HG03565 (cell line): Measurements from ENCODE around the gene FDPS.
"Not testable (repeated sequence)": the region's sequence is repeated elsewhere in the genome, so short reads cannot be mapped to it uniquely, and the experiment has no call there.

Experiments used
- ATAC-seq: cut with Tn5 transposase; IDR thresholded peaks from one replicate; pipeline ENCODE4 v1.9.1; 2021; ENCODE audit warnings: mild to moderate bottlenecking, moderate library complexity; ENCODE audit not compliant: unreplicated experiment

FDPS gene

DNA sequence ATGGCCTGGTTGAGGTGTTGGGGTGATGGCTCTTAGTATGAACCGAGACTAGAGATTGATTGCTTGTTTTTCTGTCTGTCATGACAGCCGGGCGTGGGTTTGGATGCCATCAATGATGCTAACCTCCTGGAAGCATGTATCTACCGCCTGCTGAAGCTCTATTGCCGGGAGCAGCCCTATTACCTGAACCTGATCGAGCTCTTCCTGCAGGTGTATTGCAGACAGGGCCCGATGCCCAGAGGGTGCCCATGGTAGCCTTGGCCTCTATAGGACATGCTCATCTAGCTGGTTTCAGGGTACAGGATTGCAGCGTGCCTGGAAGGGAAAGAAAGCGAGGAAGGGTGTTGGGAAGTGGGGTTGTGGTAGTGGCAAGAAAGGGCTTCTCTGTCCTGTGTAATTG is 9.4 kb downstream of the FDPS start:
- no peak for ATAC-seq

DNA sequence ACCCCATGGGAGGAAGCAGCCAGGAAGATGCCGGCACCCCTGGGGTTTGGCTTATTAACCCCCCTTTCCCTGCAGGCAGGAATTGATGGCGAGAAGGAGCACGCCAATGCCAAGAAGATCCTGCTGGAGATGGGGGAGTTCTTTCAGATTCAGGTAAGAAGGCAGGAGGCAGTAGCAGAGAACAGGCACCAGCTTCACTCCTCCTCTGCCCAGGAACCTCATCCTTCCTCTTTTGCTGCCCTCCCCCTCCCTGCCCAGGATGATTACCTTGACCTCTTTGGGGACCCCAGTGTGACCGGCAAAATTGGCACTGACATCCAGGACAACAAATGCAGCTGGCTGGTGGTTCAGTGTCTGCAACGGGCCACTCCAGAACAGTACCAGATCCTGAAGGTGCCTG is 10.9 kb downstream of the FDPS start:
- ATAC-seq = no peak

DNA sequence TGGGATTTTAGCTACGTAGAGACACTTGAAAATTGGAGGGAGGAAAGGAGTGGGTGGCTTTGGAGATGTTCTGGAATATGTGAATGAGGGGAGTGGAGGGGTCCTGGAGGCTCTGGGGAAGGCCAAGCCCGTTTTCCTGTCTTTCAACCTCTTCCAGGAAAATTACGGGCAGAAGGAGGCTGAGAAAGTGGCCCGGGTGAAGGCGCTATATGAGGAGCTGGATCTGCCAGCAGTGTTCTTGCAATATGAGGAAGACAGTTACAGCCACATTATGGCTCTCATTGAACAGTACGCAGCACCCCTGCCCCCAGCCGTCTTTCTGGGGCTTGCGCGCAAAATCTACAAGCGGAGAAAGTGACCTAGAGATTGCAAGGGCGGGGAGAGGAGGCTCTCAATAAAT is 11.6 kb downstream of the FDPS start:
- no peak for ATAC-seq

DNA sequence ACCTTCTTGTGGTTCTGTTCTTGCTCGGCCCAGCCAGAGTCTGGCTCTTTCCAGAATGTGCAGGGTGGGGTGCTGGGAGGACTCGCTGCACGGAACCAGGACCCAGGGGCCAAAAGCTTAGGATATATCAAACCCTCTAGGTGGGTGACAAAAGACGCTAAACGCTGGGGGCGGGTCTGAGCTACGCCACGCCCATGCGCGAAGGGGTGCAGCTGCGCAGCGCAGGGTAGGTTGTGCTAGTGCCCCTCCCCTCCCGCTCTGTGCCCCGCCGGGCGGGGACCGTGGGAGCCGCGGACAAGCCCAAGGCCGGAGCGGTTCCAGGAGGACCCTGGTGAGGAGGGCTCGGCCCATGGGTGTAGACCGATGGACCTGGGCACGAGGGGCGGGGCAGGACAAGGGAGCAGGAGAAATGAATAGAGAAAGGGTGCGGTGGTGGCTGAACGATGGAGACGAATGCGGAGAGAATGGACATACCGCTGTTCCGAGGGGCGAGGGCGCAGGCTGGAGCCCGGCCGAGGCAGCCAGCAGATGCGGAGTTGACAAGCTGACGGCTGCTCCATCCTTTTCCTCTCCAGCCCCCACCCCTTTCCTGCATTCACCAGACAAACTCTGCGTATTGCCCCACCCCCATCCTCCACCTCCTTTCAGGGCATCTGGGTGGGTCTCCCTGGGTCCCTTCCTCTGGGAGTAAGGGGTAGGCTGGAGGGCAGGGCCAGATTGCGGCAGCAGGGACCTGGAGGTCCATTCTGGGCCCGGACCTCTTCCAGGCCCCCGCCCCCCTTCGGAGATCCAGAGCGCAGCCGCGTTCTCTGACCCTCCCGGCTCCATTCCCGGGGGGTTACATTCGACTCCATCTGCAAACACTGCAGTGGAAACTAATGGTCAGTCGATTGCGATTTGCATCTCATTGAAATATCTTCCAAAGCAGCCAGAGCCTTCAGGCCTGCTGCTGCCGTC is 12.3 kb downstream of the FDPS start, which contains the start of gene RUSC1:
Gene RUSC1, plus strand, starts transcription at position 234 of the 957 bp plus-strand sequence. CDS start 880 bp downstream, outside the sequence.
- no peak for ATAC-seq

DNA sequence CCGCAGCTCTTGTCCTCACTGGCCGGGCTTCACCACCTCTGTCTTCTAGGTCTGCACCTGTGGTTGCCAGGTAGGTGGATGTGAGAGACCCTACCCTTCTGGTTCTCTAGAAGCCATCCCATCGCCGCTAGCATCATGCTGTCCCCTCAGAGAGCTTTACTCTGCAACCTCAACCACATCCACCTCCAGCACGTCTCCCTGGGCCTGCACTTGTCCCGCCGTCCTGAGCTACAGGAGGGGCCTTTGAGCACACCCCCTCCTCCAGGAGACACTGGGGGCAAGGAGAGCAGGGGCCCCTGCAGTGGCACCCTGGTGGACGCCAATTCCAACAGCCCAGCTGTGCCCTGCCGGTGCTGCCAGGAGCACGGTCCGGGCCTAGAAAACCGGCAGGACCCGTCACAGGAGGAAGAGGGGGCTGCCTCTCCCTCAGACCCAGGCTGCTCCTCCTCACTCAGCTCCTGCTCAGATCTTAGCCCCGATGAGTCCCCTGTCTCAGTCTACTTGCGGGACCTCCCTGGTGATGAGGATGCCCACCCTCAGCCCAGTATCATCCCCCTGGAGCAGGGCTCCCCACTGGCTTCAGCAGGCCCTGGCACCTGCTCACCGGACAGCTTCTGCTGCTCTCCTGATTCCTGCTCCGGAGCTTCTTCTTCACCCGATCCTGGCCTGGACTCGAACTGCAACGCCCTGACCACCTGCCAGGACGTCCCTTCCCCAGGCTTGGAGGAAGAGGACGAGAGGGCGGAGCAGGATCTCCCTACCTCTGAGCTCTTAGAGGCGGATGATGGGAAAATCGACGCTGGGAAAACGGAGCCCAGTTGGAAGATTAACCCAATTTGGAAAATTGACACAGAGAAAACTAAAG is 13.2 kb downstream of the FDPS start:
- no peak for ATAC-seq

DNA sequence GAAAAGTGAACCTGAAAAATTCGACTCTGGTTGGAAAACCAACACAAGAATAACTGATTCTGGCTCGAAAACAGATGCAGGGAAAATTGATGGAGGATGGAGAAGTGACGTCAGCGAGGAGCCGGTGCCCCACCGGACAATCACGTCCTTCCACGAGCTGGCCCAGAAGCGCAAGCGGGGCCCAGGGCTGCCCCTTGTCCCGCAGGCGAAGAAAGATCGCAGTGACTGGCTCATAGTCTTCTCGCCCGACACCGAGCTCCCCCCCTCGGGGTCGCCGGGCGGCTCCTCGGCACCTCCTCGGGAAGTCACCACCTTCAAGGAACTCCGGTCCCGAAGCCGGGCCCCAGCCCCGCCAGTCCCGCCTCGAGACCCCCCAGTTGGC is 13.9 kb downstream of the FDPS start:
- no peak for ATAC-seq

DNA sequence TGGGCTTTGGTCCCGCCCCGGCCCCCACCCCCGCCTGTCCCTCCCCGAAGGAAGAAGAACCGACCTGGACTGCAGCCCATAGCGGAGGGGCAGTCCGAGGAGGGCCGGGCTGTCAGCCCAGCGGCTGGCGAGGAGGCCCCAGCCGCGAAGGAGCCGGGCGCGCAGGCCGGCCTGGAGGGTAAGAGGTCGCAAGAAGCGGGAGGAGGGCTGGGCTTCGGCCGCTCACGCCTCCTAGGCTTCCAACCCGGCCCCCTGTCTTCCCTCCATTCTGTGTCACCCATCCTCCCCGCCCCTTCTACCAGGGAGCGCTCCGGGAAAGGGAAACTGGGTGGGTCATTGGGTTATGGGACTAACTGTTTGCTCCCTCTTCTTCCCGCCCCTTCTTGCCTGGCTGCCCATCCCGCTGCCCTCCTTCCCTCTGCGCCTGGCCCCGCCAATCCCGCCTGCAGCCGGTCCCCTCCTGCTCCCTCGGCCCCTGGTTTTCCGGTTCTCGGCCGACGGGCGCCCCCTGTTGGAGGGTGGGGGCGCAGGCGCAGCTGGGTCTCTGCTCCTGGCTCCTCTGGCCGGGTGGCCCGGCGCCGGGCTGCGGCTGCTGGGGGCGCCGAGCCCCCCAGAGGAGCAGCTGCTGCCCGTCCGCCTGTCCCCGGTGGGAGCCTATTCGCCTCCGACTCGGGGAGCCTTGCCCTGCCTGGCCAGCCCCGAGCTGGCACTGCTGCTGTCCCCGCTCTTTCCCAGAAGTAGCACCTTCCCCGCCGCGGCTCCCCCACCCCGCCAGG is 14.5 kb downstream of the FDPS start:
- ATAC-seq = peak; percentile 34

DNA sequence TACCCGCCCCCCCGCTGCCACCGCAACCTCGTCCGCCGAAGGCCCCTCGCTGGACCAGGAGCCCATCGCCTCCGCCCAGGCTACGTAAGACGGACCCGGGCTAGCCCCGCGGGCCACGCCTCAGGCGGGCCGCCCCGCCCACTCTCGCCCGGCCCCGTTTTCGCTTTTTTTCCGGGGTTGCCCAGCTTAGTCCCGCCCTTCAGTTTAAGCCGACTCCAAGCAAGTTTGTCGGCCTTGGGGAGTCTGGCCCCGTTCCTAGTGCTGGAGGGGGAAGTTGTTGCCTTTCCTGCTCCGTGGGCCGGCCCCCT is 15.0 kb downstream of the FDPS start:
- ATAC-seq = peak; percentile 21

DNA sequence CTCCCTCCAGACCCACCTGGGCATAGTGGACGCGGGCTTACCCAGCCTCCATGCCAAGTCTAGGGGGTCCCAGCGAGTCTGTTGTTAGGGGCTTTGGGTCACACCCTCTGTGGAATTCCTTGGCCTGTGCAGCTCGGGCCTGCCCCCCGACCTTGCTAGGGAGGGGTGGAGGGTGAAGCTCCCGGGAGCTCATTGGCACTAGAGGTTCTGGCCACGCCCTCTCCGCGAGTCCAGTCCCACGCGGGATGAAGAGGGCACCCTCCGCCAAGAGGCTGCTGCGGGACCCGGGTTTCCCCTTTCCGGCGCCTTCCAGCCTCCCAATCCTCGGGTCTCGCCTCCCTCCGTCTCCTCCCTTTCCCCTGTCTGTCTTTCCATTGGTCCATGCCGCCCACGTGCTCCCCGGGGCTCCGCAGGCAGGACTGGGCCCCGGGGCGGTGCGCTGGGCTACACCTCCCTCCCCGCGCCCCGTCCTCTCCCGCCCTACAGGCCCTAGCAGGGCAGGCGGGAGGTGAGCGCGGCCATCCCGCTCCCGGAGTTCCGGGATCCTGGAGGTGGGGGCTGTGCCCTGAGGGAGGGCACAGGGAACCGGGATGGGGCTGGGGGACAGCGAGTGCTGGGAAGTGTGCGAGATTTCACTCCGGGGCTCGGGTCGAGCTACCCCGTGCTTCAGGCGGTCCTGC is 15.5 kb downstream of the FDPS start:
- ATAC-seq = peak; percentile 32

DNA sequence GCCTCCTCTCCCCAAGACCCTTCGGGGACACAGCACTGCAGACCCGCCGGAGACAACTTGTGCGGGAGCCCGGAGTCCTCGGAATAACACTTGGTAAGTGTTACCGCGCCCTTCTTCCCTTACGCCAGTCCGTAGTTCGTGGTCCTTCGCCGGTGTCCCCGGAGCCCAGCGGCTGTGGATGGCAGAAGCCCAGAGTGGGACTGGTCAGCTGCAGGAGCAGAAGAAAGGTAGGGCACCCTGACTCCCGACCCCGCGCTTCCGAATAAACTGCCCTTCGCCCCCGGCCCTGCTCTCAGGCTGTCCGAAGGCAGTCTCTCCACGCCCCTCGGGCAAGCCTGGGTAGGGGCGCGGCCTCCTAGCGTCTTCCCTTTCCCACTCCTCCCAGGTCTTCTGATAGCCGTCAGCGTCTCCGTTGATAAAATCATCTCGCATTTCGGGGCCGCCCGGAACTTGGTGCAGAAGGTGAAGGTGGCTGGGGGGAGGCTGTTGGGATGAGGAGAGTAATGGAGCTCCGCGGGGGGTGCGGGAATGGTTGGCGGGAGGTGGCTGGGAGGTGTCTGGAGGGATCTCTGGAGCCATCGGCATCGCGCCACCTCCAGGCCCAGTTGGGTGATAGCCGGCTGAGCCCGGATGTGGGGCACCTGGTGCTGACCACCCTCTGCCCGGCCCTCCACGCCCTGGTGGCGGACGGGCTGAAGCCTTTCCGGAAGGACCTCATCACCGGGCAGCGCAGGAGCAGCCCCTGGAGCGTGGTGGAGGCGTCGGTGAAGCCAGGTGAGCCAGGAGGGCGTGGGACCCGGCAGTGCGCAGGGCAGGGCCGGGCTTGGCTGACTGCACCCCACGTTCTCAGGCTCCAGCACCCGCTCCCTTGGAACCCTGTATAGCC is 16.3 kb downstream of the FDPS start:
- ATAC-seq = no peak

DNA sequence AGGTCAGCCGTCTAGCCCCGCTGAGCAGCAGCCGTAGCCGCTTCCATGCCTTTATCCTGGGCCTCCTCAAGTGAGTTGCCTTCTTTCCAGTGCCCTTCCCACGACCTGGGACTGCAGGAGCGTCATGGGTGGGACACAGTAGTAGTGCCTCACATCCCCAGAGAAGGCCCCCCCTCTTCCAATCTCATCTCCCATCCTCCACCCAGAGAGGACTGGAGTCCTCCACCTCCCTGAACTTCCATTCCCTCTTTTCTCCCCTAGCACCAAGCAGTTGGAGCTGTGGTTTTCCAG is 16.9 kb downstream of the FDPS start:
- no peak for ATAC-seq

DNA sequence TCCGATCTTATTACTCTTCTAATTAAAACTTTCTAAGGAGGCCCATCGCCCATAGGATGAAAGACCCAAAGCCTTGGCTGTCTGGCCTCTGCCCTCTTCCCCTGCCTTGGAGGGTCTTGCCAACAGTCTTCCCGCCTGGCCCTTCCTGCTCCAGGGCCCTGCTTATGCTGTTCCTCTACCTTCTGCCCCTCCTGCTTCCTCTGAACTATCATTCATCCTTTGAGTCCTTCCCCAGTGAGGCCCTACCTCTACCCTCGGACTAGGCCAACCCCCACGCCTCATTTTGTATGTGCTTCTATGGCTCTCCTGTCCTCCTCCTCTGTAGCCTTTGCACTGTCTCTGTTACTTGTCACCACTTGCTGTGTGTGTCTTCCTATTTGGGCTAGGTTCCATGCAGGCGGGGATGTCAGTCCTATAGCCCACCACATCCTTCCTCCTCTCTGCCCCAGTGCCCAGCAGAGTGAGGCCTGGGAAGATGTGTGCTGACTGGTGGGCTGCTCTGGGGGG is 17.4 kb downstream of the FDPS start:
- no peak for ATAC-seq

DNA sequence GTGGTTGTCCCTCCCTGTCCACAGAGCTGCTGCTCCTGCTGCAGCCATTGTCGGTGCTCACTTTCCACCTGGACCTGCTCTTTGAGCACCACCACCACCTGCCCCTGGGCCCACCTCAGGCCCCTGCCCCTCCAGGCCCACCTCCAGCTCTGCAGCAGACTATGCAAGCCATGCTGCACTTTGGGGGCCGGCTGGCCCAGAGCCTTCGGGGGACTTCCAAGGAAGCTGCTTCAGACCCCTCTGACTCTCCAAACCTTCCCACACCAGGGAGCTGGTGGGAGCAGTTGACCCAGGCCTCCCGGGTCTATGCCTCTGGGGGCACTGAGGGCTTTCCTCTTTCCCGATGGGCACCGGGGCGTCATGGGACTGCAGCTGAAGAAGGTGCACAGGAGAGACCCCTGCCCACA is 18.0 kb downstream of the FDPS start:
- ATAC-seq = no peak

DNA sequence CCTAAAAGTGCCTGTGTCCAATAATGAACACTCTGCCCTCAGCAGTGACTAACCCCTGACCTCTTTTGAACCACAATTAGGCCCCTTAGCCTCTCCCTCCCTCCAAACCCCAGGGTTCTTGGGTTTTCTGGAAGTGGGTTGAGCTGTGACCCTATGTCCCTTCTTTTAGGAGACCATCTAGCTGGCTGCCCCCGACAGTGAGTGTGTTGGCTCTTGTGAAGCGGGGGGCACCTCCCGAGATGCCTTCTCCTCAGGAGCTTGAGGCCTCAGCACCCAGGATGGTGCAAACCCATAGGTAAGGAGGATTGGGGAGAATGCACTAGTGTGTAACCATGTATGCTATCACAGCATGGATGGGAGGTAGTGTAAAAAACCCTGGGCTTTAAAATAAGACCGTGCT is 19.3 kb downstream of the FDPS start:
- ATAC-seq = no peak

DNA sequence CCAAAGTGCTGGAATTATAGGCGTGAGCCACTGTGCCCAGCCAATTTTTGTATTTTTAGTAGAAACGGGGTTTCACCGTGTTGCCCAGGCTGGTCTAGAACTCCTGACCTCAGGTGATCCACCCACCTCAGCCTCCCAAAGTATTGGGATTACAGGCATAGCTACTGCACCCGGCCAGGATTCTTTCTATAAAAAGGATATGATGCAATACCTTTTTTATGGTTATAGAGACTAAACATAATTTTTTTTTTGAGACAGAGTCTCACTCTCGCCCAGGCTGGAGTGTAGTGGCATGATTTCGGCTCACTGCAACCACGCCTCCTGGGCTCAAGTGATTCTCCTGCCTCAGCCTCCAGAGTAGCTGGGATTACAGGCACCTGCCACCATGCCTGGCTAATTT is 20.2 kb downstream of the FDPS start:
- ATAC-seq = not testable (repeated sequence)

DNA sequence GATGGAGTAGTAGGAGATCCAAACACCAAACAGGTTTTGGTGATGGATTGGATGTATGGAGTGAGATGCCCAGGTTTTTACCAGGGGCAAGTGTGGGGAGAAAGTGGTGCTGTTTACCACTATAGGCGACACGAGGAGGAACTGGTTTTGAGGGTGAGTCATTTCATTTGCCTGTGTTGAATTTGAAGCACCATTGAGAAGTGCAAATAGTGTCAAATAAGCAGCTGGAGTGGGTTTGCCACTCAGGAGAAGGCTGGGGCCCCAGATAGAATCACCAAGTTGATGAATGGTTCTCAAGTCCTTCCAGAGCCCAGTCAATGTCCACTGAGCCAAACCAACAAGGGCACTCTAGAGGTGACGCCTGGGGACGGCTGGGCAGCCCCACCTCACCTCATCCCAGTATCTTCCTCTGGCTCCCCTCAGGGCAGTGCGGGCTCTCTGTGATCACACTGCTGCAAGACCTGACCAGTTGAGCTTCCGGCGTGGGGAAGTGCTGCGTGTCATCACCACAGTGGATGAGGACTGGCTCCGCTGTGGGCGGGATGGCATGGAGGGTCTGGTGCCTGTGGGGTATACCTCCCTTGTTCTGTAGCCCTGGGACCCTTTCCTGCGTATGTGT is 21.4 kb downstream of the FDPS start:
- ATAC-seq = no peak

DNA sequence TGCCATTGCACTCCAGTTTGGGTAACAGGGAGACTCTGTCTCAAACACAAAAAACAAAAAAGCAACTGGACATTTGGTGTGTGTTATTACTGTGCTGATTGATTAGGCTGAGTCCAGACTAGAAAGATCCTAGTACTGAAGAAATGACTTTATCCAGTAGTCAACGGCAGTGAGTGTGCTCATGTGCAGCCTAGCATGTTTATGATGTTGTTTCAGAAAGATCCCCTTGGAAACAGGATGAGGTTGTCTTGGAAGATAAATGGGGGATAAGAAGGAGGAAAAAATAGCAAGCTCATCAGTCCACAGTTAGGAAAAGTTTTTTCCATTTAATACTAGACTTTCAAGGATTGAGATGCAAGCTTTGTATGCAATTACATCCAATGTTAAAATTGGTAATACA is 26.3 kb downstream of the FDPS start:
- ATAC-seq = no peak

DNA sequence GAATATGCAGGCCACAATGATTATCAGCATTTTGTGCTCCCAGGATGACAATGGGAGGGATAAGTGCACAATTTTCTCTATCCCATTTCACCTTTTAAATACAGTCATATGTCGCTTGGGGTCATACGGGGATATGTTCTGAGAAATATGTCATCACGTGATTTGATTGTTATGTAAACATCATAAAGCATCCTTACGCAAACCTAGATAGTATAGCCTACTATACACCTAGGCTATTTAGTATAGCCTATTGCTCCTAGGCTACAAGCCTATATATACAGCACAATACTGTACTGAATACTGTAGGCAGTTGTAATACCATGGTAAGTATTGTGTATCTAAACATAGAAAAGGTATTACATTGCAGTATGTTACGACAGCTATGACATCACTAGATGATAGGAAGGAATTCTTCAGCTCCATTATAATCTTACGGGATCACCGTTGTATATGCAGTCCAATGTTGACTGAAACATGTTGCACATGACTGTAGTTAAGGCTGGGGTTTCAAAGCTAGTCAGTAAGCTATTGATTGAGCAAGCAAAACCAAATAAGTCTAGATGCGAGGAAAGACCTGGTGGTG is 30.9 kb downstream of the FDPS start:
- no peak for ATAC-seq

DNA sequence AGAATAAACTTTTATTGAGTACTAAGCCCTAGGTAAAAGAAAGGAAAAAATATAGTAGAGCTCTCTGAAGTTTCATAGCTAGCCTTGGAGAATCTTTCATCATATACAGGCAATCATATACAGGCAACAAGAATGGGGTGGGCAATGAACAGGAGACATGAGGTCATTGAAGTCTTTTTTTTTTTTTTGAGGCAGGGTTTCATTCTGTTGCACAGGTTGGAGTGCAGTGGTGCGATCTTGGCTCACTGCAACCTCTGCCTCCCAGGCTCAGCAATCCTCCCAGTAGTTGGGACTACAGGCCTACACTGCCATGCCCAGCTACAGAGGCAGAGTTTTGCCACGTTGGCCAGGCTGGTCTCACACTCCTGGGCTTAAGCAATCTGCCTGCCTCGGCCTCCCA is 34.2 kb downstream of the FDPS start:
- no peak for ATAC-seq
